Measurements from ENCODE around the gene FBXO44.

FBXO44 gene

GRCh38 chr1:11664336-11665065, 9.8 kb downstream of the FBXO44 start:
- no peak for DNase-seq

DNA sequence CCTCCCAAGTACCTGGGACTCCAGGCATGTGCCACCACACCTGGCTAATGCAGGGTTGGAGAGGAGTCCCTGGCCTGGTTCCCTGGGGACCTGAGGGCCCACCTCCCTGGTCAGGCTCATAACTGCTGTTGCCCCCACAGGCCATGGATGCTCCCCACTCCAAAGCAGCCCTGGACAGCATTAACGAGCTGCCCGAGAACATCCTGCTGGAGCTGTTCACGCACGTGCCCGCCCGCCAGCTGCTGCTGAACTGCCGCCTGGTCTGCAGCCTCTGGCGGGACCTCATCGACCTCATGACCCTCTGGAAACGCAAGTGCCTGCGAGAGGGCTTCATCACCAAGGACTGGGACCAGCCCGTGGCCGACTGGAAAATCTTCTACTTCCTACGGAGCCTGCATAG, 13.8 kb downstream of the FBXO44 start:
- DNase-seq, result no peak

DNA sequence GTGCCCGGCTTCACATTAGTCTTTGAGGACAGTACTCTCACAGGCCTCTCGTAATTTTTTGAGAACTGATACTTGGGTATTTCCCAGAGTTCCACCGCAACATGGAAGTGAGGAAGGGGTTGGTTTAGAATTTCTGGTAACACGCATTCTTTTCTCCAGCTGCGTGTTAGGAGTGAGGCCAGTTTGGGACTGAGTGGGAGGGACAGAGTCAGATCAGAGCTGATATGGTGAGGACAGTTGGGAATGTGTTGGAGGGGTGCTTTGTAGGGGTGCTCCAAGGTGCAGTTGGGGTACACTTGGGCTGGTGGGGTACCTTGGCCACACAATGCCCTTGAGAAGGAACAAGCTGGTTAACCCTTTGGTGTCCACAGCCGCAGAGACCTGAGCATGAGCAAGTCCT, 16.1 kb downstream of the FBXO44 start:
- no peak for DNase-seq

DNA sequence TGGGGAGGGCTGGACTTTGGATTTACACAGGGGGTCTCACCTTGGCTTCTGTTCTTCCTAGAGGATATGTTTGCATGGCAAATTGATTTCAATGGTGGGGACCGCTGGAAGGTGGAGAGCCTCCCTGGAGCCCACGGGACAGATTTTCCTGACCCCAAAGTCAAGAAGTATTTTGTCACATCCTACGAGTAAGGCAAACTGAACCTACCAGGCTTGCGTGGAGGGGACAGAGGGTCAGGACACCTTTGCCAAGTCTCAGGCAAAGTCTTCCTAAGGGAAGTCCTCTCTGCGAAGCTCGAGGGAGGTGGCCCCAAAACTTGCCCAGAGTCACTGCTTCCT, 16.5 kb downstream of the FBXO44 start:
- DNase-seq, result no peak

DNA sequence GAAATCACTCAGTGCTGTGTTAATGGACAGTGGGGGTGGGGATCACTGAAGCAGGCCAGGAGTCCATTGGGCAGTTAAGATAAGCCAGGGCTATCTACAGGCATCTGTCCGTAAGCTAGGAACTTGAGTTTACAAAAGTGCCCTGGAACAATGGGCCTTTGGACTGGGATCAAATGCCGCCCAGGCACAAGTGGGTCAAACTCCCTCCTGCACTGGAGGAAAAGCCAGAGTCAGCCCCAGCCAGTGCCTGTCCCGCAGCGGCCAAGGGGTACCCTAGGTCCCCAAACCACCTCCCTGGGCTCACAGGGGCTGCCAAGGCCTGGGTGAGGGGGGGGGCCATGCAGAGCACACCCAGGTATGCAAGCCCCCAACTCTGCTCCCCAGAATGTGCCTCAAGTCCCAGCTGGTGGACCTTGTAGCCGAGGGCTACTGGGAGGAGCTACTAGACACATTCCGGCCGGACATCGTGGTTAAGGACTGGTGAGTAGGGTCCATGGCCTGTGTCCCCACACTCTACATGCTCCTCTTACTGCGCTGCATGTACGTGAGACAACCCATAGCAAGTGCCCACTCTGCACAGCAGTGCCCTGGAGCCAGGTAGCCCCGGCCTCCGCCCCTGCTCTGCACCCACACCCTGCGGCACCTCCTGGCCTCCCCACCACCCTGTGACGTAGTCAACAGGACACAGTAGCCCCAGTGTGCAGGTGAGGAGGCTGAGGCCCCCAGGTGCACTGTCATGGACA, 17.0 kb downstream of the FBXO44 start:
- no peak for DNase-seq

DNA sequence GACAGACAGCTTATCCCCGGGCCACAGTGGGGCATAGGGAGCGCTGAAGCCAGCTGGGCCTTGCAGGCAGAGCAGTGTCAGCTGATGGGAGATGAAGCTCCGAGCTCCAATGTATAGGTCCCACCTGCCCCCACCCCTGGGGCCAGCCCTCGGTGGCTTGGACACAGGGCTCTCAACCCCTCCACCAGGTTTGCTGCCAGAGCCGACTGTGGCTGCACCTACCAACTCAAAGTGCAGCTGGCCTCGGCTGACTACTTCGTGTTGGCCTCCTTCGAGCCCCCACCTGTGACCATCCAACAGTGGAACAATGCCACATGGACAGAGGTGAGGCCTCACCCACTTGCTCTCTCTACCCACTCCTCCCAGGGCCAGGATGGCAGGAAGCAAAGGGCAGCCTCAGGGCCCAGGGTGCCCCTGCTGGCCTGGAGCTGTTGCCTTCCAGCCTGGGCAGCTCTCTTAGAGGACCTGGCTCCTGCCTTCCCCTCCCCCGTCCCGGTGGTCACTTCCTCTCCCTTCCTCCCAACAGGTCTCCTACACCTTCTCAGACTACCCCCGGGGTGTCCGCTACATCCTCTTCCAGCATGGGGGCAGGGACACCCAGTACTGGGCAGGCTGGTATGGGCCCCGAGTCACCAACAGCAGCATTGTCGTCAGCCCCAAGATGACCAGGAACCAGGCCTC, 18.6 kb downstream of the FBXO44 start:
- no peak for DNase-seq

DNA sequence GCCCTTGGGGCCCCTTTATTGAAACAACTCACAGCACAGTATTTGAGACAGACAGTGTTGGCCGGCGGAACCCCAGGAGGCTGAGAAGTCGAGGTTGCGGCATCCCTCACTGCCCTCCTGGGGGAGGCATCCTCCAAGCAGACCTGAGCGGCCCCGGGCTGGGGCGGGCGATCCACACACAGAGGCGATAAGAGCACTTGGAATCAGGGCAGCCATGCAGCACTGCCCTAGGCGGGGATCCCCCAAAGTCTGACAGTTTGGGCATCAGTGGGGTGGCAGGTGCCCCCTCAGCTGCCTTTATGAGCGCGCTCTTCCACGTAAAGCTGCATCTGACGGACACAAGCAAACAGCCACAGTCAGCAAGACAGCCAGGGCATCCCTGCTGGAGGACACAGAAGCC, 19.8 kb downstream of the FBXO44 start:
- DNase-seq, result no peak

DNA sequence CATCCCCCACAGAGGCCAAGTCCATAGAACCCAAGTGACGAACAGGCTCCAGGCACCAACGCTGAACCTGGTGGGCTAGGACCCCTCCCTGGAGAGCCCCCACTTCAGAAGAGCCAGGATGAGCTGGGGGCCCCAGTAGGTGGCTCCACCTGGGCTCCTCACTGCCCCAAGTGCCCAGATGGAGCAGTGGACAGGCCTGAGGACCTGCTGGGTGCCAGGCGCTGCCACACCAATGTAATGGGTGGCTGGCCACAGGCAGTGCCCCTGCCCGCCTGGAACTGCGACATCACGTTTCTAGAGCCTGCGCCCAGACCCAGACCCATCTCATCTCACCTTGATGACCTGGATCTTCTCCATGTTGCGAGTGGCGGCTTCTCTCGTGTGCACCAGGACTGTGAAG, 20.6 kb downstream of the FBXO44 start:
- no peak for DNase-seq

GRCh38 chr1:11676386-11677103, 21.9 kb downstream of the FBXO44 start:
- no peak for DNase-seq

GRCh38 chr1:11678442-11678841, 23.8 kb downstream of the FBXO44 start:
- DNase-seq, result no peak

DNA sequence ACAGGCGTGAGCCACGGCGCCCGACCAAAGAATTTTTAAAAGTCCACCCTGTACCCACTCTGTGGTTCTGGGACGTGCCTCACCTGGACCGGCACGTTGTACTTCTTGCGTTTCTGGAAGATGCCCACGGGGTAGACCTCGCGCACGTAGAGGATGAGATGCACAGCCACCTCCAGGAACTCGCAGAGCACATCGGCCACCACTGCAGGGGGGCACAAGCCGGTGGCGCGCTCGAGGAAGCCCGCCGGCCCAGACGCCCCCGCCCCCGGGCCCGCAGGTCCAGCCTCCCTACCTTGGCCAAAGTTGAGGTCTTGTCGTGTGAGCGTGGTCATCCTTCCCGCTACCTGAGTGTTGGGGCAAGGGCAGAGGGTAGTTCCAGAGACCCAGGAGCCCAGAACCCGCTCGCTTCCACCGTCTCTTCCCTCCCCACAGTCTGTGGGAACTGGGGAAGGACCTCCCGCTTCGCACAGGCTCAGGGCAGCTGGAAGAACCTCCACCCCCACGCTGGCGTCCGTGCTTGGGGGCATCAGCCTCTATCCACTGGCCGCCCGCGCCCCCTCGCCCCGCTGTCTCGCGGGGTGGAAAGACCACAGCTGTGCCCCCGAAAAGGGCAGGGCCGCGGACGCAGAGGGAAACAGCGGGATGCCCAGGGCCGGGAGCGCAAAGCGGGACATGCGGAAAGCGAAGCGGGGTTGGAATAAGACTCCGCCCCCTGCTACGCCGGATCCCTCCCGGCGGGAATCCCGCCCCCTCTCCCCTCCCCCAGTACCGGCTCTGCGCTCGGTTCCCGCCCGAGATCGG, 25.8 kb downstream of the FBXO44 start:
- DNase-seq, result no peak

- peak; percentile 68 to 90 for DNase-seq
Observed at GRCh38 chr1:11681071-11681771, 26.5 kb downstream of the FBXO44 start, which contains the start of gene MAD2L2. Gene MAD2L2 (minus strand): TSS chr1:11681148. CDS start chr1:11680601, 547 bp downstream.

DNA sequence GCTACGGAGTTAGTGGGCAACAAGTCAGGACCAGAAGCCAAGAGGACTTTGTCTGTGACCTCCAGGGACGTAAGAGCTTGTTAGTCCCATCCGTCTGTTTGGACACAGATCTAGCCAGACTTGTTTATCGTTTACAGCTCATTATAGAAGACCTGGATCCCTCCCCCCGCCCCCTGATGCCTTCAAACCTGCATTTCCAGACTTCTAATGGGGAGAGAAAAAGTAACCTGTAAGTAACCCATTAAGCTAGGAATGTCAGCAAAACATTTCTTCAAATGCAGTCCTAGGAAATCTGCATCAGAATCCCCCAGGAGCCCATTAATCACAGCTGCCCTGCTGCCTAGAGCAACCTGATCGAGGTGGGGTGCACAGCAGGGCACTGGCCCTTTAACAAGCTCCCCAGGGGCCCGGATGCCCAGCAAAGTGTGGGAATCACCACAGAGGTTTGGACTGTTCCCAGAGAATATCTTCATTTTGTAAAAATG, 27.7 kb downstream of the FBXO44 start:
- no peak for DNase-seq

DNA sequence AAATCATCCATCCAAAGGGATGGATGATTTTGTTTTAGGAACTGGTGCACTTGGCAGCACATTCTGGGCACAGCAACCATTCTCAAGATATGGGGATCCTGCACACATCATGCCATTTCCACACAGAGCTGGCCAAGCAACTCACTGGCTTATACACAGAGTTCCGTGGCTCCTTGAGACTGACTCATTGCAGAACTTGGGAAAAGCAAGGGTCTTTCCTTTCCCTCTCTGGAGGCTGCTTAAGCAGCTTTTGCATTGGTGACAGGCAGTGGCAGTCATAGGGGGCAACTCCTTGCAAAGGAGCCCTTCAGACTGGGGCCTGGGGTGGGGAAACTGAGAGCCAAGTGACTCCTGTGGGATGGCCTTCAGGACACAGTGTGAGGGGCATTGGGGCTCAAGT, 28.1 kb downstream of the FBXO44 start:
- DNase-seq, result no peak

- no peak for DNase-seq
Observed at GRCh38 chr1:11684070-11684469, 29.4 kb downstream of the FBXO44 start.

DNA sequence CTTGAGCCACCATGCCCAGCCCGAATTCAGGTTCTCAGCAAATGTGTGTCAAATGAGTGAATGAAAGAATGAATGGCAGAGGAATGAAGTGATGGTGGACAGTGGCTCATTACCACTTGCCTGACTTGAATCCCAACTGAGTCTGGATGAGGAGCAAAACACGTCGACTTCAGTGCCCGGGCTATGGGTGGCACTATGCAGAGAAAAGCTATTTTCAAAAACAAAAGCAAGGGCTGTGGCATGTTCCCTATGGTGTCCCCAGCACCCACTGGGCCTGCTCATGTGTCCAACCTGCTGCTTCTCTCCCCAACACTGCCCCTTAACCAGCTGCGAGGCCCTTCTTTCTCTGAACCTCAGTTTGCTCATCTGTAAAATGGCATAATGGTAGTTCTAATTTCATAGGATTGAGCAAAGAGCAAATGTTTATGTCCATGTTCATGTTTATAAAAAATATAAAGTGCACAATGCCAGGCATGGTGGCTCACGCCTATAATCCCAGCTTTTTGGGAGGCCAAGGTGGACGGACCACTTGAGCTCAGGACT, 30.6 kb downstream of the FBXO44 start:
- no peak for DNase-seq

GRCh38 chr1:11688506-11688905, 33.8 kb downstream of the FBXO44 start:
- no peak for DNase-seq

DNA sequence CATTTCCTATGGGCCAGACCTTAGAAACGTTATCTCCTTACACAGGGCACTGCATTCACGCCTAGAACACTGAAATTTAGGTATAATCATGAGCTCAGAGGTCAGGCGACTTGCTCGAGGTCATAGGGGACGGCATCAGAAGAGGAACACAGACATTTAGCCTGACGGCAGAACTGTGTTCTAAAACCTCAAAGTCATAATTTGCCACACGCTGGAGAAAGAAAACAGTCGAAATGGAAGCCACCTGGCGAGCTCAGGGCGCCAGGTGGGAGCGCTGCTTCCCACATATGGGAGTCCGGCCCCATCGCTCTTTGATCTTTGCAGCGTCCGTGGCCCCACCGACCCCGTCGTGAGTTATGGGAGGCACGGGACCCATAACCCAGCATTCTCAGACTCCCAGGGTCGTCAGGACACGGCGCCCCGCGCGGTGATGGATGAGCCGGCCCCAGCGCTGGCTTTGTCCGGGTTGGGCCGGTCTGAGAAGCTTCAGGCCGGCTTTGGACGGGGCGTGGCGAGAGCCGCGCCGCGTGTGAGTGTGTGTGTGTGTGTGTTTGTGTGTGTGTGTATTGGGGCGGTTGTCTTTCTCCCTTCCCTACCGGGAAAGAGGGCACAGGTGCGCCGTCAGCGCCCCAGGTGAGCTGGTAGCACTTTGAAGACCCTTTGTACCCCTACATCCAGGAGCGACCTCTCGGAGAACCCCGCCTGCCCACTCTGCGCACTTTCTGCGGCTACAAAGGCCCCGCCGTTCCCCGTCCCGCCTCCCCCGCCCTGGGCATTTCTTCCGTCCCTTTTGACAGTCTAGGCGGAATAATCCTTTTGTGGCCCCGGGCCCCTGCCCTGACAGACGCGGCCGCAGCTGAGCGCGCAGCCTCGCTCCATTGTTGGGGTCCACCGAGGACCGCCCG, 36.0 kb downstream of the FBXO44 start:
- no peak for DNase-seq

- DNase-seq, result no peak
Observed at GRCh38 chr1:11691302-11691914, 36.7 kb downstream of the FBXO44 start, which contains the start of gene DRAXIN. Gene DRAXIN (plus strand): TSS chr1:11691710. CDS start chr1:11706259, 14,549 bp downstream.

Measured in NCI-H446 (cell line).